Stimulated activated CD8-positive, alpha-beta memory T cell treated with anti-CD3 and anti-CD28 coated beads, Interleukin-4, amount 100 ng/mL, for 1 hour (primary cell): ENCODE data around the gene NAALADL1.

Source experiments
- DNase-seq, 2 donors: peaks; one replicate each; pipeline ENCODE4 v3.0.0-alpha.2; 2020; ENCODE audit warnings: low read depth in 2 of 2, low spot score in 1 of 2

Gene NAALADL1

GRCh38 chr11:65083834-65084597, 25.7 kb upstream of the NAALADL1 start, which contains the start of the genes CDCA5 and ZFPL1:
CDCA5 (minus strand) TSS chr11:65084040; CDS start chr11:65083978, 62 bp downstream.
ZFPL1 (plus strand) TSS chr11:65084222; CDS start chr11:65084699, 477 bp downstream.
- DNase-seq, result peak; percentile 95 to 97

GRCh38 chr11:65083134-65083833, 24.9 kb upstream of the NAALADL1 start:
- no peak for DNase-seq

GRCh38 chr11:65078786-65079342, 20.5 kb upstream of the NAALADL1 start:
- no peak for DNase-seq

- DNase-seq, result peak; percentile 44 to 46
These were observed 19.8 kb upstream of the NAALADL1 start for GRCh38 chr11:65078151-65078550.

GRCh38 chr11:65077451-65077850, 19.1 kb upstream of the NAALADL1 start:
- DNase-seq, result no peak

GRCh38 chr11:65072631-65072966, 14.2 kb upstream of the NAALADL1 start:
- no peak for DNase-seq

GRCh38 chr11:65071907-65072630, 13.7 kb upstream of the NAALADL1 start:
- DNase-seq, result no peak

GRCh38 chr11:65069217-65069616, 10.9 kb upstream of the NAALADL1 start:
- no peak for DNase-seq

- DNase-seq, result no peak
These were observed 9.1 kb upstream of the NAALADL1 start for GRCh38 chr11:65067446-65067845.

- no peak for DNase-seq
These were observed 8.5 kb upstream of the NAALADL1 start for GRCh38 chr11:65066805-65067291.

GRCh38 chr11:65066315-65066714, 8.0 kb upstream of the NAALADL1 start:
- DNase-seq, result no peak

GRCh38 chr11:65065851-65066250, 7.5 kb upstream of the NAALADL1 start:
- no peak for DNase-seq

- no peak for DNase-seq
These were observed 6.5 kb upstream of the NAALADL1 start for GRCh38 chr11:65064847-65065240.

- no peak for DNase-seq
These were observed 5.2 kb upstream of the NAALADL1 start for GRCh38 chr11:65063532-65063931.

GRCh38 chr11:65060913-65061408, 2.6 kb upstream of the NAALADL1 start:
- no peak for DNase-seq

GRCh38 chr11:65059959-65060824, 1.8 kb upstream of the NAALADL1 start:
- DNase-seq, result no peak

- no peak for DNase-seq
These were observed 1.2 kb upstream of the NAALADL1 start for GRCh38 chr11:65059523-65059922.

- DNase-seq, result no peak
These were observed 341 bp downstream of the NAALADL1 start for GRCh38 chr11:65058012-65058411.

GRCh38 chr11:65057526-65057925, 827 bp downstream of the NAALADL1 start:
- DNase-seq, result no peak

- no peak for DNase-seq
These were observed 1.4 kb downstream of the NAALADL1 start for GRCh38 chr11:65056999-65057398.
